ENCODE measurements around the gene APH1A. TPM values are rescaled to one million over a fixed set of nuclear protein-coding genes. Genes with fewer than 3 reads are reported as not detected.
A peak's percentile ranks its signal among the peaks of the same experiment; 100 is the strongest.

APH1A gene
- total and polyA plus RNA-seq, 2 of the 13 experiments (the other 11 are each of a cell fraction or from before 2014, with no cell fraction given), result 114 to 130 TPM

DNA sequence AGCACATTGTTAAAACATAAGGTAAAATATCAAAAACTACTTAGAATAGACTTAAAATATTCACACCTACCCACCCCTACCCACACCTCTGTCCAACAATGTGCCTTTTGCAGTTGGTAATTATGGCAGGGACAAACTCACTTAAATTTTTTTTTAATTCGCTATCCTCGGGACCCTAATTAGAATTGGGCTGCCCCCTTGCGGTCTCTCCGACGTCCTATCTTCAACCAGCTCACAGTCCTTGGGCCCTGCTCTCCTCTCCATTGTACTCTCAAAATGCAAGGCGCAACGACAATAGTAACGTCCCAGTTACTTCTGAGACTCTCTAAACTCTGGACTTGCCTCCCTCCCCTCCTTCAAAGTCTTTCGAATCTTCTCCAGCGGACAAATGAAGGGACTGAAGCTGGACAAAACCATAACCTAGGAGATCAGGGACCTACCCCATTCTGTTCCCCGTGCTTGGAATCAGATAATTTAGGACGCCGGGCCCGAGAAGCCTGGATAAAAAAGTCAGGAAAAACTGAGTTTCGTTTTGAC is 12.5 kb upstream of the APH1A start:
- ATAC-seq (peak; percentile 69), DNase-seq (ENCODE audit: low spot score) (no peak), FAIRE-seq (no peak)
- H3K9me3 ChIP-seq (ENCODE audit: low read length), result no peaks in the 10 kb centered on the region
- H3K27me3 ChIP-seq (ENCODE audit: control insufficient read depth in 1 of 2, insufficient read depth in 2 of 2, low read length in 2 of 2), result 0 out of 5 replicates have a peak, but pooled peaks cover 0 to under 1% of the 10 kb centered on the region in 2 experiments
- CTCF ChIA-PET (ENCODE audit: low intra/inter-chr PET ratio, low total read pairs), result interaction anchor here (1.3 to 2.9 kb wide), 2 partner anchors 24 to 25 kb away, joined by 3 to 45 read pairs; partner anchors contain the start of gene CA14
- TF ChIP-seq STAG1 (CRISPR knock-in tag; IDR thresholded peaks at IDR 0.05), result peak; percentile 66
- peak; percentile 59 for TF ChIP-seq RAD21 (CRISPR knock-in tag; IDR thresholded peaks at IDR 0.05)
- TF ChIP-seq SMC3 (IDR thresholded peaks at IDR 0.05; ENCODE audit: low read length), result peak; percentile 64
- TF ChIP-seq, protein P1, sequence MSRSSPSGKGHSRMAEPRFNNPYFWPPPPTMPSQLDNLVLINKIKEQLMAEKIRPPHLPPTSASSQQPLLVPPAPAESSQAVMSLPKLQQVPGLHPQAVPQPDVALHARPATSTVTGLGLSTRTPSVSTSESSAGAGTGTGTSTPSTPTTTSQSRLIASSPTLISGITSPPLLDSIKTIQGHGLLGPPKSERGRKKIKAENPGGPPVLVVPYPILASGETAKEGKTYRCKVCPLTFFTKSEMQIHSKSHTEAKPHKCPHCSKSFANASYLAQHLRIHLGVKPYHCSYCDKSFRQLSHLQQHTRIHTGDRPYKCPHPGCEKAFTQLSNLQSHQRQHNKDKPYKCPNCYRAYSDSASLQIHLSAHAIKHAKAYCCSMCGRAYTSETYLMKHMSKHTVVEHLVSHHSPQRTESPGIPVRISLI (CRISPR knock-in tag; IDR thresholded peaks at IDR 0.05; ENCODE audit: borderline replicate concordance), result peak; percentile 35; the same call in 1 of the 2 replicates
- TF ChIP-seq, protein P2, sequence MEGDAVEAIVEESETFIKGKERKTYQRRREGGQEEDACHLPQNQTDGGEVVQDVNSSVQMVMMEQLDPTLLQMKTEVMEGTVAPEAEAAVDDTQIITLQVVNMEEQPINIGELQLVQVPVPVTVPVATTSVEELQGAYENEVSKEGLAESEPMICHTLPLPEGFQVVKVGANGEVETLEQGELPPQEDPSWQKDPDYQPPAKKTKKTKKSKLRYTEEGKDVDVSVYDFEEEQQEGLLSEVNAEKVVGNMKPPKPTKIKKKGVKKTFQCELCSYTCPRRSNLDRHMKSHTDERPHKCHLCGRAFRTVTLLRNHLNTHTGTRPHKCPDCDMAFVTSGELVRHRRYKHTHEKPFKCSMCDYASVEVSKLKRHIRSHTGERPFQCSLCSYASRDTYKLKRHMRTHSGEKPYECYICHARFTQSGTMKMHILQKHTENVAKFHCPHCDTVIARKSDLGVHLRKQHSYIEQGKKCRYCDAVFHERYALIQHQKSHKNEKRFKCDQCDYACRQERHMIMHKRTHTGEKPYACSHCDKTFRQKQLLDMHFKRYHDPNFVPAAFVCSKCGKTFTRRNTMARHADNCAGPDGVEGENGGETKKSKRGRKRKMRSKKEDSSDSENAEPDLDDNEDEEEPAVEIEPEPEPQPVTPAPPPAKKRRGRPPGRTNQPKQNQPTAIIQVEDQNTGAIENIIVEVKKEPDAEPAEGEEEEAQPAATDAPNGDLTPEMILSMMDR (CRISPR knock-in tag; IDR thresholded peaks at IDR 0.05), result peak; percentile 65
- TF ChIP-seq XRCC5 (optimal IDR thresholded peaks at IDR 0.05; ENCODE audit: low read length), result peak; percentile 33
- TF ChIP-seq, protein P3, sequence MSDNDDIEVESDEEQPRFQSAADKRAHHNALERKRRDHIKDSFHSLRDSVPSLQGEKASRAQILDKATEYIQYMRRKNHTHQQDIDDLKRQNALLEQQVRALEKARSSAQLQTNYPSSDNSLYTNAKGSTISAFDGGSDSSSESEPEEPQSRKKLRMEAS (IDR thresholded peaks at IDR 0.05), result no peak
- no peak for TF ChIP-seq ZNF383 (CRISPR knock-in tag; IDR thresholded peaks at IDR 0.05; ENCODE audit: borderline replicate concordance)
- TF ChIP-seq ZFP82 (CRISPR knock-in tag; IDR thresholded peaks at IDR 0.05; ENCODE audit: borderline replicate concordance), result no peak
- TF ChIP-seq, protein P4, sequence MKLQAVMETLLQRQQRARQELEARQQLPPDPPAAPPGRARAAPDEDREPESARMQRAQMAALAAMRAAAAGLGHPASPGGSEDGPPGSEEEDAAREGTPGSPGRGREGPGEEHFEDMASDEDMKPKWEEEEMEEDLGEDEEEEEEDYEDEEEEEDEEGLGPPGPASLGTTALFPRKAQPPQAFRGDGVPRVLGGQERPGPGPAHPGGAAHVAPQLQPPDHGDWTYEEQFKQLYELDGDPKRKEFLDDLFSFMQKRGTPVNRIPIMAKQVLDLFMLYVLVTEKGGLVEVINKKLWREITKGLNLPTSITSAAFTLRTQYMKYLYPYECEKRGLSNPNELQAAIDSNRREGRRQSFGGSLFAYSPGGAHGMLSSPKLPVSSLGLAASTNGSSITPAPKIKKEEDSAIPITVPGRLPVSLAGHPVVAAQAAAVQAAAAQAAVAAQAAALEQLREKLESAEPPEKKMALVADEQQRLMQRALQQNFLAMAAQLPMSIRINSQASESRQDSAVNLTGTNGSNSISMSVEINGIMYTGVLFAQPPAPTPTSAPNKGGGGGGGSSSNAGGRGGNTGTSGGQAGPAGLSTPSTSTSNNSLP (IDR thresholded peaks at IDR 0.05; ENCODE audit: low read depth, low read length), result peak; percentile 42; the same call in 1 of the 2 replicates
- in situ Hi-C loops (cut with HindIII; ENCODE audit: extremely low pct_ligation_motif_present, low pct_unique_long_range_greater_than_20kb), result no loop called here
- H2AFZ ChIP-seq (ENCODE audit: low read length), result no peak overlapping the region
- no peaks in the 10 kb centered on the region for H3K79me2 ChIP-seq (ENCODE audit: insufficient read depth, low read length)
- peak overlapping the region; percentile 38; the same call in 1 of the 2 replicates for H3K9ac ChIP-seq (ENCODE audit: insufficient read depth, low read depth, low read length)
- H4K20me1 ChIP-seq (ENCODE audit: insufficient read depth, low read length), result no peaks in the 10 kb centered on the region
- intact Hi-C loops (cut with micrococcal nuclease; ENCODE audit: unreplicated experiment), result loop anchor here (1.0 kb wide), 1 partner anchor 26 kb away; no protein-coding TSS in a partner anchor
- POLR2A ChIA-PET, result interaction anchor here (1.3 to 2.3 kb wide), 4 partner anchors 12 to 234 kb away, joined by 4 to 24 read pairs (median 12); partner anchors contain the start of genes APH1A, CA14 and FALEC
- peak overlapping the region in 2 of 3 experiments; percentile 33; a peak in 2 of 6 replicates for H3K4me3 ChIP-seq (replicated peaks in 1 of 3; ENCODE audit: insufficient read depth in 1 of 3, low read depth in 2 of 3, low read length in 3 of 3)
- peak overlapping the region; percentile 66 for H3K4me2 ChIP-seq (ENCODE audit: low read depth, low read length)
- H3K27ac ChIP-seq (ENCODE audit: extremely low read length, insufficient read depth, low read length), result no peak overlapping the region
- peaks cover 33% of the 10 kb centered on the region for H3K4me1 ChIP-seq (ENCODE audit: insufficient read depth, low read length)
- BruUV-seq (replicated peaks), result no TSS peak
- no peaks in the 10 kb centered on the region for H3K36me3 ChIP-seq (replicated peaks in 1 of 2; ENCODE audit: control insufficient read depth in 1 of 2, insufficient read depth in 2 of 2, low read length in 2 of 2)
- 63% methylated on average over 15 of the region's 15 CpGs for WGBS (ENCODE audit: low lambda C conversion rate)

Data from HepG2 (cell line).